Astrocyte (in vitro differentiated cells and primary cell): ENCODE measurements around the gene CERK.

Experiments
- EZH2 ChIP-seq: IDR thresholded peaks from 2 replicates; pipeline ENCODE4 v1.6.1; 2012; ENCODE audit warnings: mild to moderate bottlenecking, low read length, inconsistent platforms; ENCODE audit not compliant: insufficient read depth
- TF ChIP-seq, protein P1 (sequence below): IDR thresholded peaks from 2 replicates; pipeline ENCODE4 v1.5.1; 2011; ENCODE audit warnings: low read depth, mild to moderate bottlenecking, inconsistent platforms, low read length, moderate library complexity; ENCODE audit not compliant: insufficient read depth

DNA sequence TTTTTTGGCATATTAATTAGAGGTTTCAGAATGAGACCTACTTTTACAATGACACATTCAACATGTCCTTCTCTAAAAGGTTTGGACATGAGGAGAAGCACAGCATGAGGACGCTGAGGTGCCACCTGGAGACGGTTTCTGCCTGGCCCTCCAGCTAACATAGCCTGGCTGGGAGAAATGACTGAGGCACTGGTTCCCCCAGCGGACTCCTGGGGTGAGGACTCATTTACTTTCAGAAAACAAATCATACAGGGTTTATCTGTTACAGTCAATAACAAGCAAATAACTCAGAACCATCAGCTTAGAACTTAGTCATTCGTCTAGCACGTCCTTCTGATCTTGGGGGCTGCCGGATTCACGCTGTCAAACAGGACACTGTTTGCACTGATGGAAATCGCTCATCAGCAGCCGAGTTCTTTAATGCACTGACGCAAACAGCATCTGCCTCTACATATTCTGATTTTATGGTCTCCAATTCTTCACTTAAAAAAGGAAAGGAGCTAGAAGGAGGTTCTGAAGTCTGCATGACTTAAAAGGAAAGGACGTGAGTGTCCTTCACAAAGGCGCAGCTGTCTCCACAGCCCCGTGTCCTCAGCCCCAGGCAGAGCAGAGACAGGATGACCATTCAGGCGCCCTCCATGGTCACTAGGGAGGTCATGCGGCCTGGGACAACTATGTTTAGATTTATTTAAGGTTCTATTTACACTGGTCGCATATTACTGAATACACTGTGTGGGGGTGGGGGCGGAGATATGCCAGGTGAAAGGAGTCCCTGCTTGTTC is 44.2 kb downstream of the CERK start:
- TF ChIP-seq, protein P1, sequence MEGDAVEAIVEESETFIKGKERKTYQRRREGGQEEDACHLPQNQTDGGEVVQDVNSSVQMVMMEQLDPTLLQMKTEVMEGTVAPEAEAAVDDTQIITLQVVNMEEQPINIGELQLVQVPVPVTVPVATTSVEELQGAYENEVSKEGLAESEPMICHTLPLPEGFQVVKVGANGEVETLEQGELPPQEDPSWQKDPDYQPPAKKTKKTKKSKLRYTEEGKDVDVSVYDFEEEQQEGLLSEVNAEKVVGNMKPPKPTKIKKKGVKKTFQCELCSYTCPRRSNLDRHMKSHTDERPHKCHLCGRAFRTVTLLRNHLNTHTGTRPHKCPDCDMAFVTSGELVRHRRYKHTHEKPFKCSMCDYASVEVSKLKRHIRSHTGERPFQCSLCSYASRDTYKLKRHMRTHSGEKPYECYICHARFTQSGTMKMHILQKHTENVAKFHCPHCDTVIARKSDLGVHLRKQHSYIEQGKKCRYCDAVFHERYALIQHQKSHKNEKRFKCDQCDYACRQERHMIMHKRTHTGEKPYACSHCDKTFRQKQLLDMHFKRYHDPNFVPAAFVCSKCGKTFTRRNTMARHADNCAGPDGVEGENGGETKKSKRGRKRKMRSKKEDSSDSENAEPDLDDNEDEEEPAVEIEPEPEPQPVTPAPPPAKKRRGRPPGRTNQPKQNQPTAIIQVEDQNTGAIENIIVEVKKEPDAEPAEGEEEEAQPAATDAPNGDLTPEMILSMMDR: no peak
- TF ChIP-seq EZH2: no peak
